HG03280 (cell line): ENCODE data around the gene SENP5.

Experiments
- ATAC-seq: cut with Tn5 transposase; IDR thresholded peaks from one replicate; pipeline ENCODE4 v1.9.1; 2021; ENCODE audit warnings: mild to moderate bottlenecking, moderate library complexity; ENCODE audit not compliant: unreplicated experiment

Gene SENP5

DNA sequence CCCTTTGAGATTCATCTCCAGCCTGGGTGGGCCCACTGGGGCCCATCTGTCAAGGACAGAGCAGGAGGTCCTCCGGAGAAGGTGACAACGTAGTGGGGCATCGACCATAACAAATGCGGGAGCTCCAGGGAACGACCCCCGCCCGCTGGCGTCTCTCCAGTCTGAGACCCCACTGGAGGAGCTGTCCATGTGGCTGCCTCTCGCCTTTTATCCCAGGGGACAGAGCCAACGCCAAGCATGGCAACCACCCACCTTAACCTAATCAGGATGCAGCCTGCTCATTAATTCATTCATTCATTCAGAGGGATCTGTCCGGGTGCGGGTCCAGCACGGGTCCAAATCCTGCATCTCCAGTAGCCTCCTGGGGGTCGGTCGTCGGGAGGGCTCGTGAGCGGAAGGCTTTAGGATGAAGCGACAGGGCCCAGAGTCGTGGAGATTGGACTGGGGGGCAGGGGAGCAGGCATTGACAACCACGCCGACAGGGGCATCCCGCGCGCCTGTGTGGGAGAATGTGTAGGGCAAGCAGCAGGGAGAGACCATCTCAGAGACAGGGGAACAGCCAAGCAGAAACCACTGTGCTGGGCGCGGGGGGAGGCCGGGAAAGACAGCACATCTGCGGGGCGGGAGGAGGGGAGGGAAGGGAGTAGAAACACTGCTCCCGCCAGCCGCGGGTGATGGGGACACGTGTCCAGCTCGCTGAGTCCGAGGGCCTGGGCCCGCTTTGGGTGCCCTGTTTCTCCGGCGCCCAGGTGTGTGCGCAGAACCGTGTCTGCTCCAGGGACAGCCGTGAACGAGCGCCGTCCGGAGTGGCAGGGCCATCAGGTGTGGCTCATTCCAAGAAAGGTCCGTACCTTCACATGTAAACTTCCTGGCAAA, 99.0 kb downstream of the SENP5 start:
- ATAC-seq: no peak

DNA sequence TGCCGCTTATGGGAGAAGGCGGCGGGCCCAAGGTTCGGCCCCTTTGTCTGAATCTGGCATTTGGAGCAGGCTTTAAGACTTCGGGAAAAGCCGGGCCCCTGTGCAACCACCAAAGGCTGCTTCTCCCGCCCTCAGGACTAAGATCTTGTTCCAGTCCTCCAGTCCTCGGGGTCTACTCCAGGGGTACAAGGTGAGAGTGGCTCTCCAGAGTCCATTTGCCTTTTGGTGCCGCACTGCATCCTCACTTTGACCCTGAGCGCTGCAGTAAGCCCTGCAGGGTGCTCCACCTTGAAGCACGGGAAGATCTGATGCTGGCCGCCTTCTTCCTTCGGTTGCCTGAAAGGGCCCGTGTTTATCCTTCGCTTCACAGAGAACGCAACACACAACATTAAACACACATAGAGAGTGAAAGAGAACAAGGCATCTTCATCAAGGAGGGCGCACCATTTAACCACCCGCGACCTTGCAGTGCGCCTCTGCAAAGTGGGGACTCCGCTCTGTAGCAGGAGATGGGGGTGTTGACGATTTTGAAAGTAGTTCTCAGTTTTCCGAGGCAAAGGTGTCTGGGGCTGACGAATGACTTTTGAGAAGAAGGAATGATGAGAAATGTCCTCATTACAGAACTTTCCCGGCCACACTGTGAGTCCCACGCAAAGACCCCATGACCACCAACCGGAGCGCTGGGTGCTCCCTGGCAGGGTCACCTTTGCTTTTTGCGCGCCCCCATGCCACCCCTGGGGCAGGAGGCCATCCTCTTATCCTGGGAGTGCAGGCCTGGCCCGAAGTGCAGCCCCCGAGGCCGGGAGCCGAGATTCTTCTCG, 99.9 kb downstream of the SENP5 start:
- ATAC-seq: no peak

DNA sequence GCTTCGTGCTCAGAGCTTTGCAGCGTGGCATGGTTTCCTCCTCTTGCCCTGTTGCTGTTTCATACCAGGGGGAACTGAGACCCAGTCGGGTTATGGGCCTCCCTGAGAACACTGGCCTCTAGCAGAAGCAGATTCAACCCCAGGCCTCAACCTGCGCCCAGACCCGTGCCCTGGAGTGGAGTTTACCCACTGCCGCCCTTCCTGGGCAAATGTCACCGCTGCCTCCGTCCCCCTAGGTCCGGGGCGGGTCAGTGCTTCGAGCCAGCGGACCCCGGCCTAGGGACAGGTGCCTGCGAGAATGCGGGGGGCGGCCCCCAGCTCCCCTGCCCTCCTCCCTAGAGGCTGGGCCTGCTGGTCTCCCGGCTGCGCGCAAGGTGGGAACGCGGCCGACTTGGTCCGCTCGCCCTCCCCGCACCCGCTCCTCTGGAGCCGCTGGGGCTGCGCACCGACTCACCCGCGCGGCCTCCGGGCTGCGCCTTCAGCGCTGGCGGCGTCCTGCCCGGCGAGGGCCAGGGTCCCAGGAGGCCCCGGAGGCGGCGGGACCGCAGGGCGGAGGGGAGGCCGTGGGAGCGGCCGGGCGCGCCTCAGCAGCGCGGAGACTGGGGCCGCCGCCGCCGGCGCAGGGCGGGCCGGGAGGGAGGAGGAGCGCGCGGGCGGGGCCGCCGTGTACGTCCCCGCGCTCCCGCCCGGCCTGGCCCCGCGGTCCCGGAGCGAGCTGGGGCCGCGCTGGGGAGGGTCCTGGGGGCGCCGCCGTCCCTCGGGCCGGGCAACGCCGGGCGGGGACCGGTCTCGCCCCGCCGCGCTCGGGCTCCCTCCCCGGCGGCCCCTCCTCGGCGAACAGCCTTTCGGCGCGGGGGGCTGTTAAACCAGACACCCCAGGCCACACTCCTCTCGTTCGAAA, 100.8 kb downstream of the SENP5 start, which contains the start of gene PIGZ:
Gene PIGZ, minus strand, starts transcription at position 601 of the 901 bp plus-strand sequence. CDS start 16,802 bp downstream, outside the sequence.
- ATAC-seq: peak; percentile 66

DNA sequence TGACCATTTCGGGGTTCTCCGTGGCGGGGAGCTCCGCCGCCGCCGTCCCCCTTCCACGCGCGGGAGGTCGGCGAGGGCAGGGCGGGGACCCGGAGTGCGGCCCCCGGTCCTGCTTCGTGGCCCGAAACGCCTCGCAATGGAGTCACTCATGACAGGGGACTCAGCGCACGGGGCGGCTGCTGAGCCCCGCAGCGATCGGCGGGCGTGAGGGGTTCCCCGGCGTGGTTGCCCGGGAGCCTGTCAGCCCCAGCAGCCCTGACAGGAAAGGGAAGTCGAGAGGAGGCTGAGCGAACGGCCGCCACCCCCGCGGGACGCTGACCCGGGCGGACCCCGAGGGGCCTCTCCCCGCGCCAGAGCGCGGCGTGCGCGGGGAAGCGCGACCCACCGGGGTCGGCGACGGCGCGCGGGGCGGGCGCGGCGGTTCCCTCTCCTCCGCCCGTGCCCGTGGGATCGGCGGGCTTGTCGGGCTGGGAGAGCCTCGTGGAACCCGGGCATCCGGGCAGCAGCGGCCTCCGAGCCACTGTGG, 101.5 kb downstream of the SENP5 start:
- peak; percentile 41 for ATAC-seq

DNA sequence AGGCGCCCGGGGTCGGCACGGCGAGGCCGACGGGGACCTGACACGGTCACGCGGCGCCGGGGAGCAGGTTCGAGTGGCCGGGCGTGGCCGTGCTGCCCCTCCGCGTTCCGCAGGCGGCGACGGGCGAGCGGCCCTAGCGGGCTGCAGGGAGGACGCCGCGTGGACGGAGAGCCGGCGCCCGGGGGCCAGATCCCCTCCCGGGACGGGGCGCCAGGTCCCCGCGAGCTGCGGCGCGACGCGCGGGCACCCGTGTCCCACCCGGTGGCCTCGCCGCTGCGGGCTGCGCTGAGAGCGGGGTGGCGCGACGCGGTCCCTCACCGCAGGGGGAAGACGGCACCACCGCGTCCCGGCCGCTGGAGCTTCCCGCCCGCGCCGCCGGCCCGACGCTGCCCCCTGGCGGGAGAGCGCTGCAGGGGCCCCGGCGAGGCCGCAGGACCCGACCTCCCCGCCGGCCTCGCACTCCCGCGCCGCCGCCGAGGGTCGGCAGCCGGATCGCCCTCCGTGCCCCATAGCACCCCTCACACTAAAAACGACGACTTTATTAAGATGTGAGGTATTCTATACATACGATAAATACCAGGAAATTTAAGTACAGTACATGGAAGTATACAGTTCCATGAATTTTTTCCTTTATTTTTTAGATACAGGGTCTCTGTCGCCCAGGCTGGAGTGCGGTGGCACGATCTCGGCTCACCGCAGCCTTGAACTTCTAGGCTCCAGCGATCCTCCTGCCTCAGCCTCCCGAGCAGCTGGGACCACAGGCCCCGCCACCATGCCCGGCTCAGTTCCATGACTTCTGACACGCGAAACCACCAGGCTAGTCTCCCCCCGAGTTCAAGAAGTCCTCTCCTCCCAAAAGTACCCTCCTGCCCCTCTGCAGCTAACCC, 102.2 kb downstream of the SENP5 start:
- peak; percentile 57 for ATAC-seq

DNA sequence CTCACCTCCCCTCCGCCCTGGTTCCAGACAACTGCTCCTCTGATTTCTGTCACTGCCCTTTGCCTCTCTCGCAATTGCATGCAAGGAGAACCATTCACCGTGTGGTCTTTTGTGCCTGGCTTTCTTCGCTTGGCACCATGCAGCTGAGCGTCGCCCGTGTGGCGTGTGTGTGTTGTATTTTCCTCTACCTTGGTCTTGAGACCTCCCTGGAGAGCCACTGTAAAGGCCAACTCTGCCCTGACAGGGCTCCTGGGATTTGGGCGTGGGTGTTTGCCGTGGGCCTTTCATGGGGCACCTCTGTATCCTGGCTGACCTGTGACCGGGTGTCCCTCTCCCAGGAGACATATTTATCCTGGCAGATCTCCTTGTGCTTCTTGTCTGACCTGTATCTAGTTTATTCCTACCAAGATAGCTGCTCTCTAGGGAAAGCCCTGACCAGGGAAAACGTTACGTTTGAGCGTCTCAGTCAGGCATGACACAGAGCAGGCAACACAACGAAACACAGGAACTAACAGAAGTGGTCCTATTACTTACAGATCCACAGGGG, 102.9 kb downstream of the SENP5 start:
- ATAC-seq: no peak

DNA sequence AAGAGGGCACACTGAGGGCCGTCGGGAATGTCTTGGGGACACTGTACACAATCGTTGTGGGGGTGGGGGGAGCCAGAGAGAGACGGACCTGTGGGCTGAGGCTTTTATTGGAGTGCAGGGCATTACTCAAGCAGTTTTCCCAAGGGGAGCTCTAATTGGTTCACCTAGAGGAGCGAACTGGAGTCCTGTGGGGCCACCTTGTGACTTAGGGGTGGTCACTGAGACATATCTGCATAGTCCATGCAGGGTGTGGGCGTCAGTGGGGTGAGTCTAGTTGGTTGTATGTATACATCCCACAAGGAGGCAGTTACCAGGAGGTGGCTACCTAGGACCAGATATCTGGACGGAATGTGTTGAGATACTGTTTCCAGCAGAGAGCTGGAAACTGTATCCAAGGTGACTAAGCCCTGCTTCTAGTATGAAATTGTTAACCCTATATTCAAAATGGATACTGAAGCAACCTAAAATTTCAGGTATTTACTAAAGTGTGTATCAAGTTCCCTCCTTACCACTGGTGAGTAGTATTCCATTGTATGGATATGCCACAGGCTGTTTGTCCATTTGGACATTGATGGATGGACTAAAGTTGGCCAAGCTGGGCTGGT, 103.5 kb downstream of the SENP5 start:
- ATAC-seq: no peak

DNA sequence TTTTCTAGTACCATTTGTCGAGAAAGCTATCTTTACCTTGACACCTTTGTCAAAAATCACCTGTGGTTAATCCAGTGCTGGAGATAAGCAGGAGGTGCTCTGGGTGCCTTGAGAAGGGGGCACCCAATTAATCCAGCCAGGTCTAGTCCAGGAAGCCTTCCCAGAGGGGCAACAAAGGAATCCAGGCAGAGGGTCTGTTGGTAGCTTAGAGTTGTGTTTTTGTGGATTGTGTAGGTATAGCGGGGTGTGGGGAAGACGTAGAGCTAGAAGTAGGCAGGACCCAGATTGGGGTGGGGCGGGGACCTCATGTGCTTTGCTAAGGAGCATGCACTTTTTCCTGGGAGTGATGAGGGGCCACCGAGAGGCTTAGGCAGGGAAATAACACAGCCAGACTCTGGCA, 106.9 kb downstream of the SENP5 start:
- ATAC-seq: no peak

DNA sequence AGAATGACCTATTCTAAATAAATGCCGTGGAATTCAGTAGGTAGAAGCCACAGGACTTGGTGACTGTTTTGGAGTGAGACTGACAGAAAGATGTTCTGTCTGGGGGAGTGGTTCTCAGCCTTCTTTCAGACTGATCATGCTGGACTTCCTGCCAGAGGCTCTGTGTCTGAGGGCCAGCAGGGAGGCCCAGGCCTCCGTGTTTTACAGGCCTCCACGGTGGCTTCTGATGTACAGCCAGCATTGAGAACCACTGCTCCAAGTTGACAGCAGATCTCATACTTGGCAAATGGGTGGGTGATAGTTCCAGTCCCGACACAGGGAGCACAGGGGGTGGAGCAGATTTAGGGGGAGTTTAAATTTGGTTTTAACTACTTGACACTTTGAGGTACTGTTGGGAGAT, 107.6 kb downstream of the SENP5 start:
- no peak for ATAC-seq

DNA sequence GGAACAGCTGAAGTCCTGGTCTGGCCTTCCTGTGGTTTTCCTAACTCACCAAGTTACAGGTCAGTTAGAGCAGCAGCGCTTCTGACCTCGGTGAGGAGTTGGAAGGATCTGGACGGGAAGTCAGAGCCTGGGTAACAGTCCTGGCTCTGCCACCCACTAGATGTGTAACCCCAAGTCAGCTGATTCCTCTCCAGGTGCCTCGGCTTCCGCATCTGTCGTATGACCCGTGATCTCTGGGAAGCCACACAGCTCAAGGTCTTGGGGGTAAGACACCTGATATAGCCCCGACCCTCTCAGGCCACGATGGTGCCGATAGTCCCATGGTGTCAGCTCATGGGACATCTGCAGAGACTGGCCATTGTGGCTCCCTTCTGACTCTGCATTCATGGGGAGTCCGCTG, 109.2 kb downstream of the SENP5 start:
- no peak for ATAC-seq

DNA sequence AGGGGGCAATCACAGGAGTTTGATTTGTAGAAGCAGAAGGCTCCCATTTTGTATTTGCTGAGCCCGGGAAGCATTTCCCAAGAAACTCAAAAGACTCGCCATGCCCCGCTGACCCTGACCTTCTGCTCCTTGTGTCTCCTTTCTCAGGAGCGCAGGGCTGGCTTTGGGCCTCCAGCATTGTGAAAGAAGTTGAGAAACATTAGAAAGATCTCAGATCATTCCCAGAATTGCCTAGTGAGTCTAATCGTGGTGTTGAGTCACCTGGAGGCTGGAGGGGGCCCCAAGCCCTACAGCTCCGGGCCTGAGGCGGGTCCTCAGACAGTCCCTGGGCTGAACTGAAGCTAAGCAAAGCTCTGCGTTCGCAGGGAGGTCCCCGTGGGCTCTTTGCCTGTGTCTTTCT, 111.8 kb downstream of the SENP5 start:
- no peak for ATAC-seq

DNA sequence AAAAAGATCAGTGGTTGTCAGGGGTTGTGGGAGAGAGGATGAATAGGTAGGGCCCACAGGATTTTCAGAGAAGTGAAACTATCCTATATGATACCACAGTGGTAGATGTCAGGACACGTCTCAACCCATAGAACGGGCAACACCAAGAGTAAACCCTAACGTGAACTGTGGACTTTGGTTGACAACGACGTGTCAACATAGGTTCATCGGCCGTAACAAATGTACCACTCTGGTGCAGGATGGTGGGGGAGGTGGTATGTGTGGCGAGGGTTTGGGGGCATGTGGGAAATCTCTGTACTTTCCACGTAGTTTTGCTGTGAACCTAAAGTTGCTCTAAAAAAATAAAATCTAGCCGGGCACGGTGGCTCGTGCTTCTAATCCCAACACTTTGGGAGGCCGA, 113.9 kb downstream of the SENP5 start:
- ATAC-seq: no peak

DNA sequence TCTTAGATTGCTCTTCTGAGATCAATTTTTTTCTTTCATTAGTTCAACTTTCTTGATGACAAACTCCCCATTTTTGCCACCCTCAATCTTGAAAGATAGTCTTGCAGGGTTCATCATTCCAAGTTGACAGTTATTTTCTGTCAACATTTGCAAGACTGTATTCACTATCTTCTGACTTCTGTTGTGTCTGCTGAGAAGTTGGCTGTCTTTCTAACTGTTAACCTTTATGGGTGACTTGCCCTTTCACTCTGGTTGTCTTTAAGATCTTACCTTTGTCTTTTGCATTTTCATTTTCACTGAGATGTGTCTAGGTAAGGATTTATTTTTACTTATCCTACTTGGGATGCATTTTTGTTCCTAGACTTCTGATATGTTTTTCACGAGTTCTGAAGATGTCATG, 115.5 kb downstream of the SENP5 start:
- no peak for ATAC-seq
